GM18517 (cell line): ENCODE data around the gene SLTM.
"Not testable (repeated sequence)": the region's sequence is repeated elsewhere in the genome, so short reads cannot be mapped to it uniquely, and the experiment has no call there.

Experiments
- ATAC-seq: cut with Tn5 transposase; IDR thresholded peaks from one replicate; pipeline ENCODE4 v1.9.1; 2021; ENCODE audit warnings: mild to moderate bottlenecking, moderate library complexity; ENCODE audit not compliant: unreplicated experiment

Gene SLTM

DNA sequence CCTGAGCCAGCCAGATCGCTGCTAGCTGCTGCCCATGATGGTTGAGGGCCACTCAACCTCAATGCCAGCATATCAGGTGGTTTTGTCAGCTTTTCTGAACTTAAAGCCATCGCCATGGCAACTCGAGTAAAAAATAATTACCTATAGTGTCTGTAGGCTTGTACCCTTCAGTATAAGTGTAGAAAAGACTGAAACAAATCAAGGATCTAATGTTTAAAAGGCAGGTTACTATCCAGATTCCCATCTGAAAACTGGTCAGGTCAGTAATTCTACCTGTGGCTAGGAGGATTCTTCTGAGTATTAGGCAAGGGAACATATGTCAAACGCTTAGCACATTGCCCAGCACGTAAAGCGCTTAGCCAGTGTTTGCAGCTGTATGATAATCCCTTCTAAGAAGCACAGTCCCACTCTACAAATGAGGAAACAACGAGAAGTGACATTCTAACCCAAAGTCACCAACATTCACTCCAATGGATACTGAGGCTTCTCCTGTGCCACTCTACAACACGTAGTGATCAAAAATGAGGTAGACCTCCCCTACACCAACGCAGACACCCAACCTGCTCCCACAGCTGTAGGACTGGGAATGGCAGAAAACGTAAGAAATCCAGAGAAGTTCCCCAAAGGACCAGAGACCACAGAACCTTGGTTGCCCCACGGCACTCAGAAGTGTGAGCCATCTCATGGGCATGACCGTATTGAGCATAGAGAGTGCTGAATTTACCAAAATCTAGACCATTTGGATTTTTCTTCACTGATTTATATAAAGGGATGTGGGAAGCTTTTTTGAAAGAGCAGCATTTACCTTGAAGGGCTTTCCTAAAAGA is 55.3 kb downstream of the SLTM start:
- no peak for ATAC-seq

DNA sequence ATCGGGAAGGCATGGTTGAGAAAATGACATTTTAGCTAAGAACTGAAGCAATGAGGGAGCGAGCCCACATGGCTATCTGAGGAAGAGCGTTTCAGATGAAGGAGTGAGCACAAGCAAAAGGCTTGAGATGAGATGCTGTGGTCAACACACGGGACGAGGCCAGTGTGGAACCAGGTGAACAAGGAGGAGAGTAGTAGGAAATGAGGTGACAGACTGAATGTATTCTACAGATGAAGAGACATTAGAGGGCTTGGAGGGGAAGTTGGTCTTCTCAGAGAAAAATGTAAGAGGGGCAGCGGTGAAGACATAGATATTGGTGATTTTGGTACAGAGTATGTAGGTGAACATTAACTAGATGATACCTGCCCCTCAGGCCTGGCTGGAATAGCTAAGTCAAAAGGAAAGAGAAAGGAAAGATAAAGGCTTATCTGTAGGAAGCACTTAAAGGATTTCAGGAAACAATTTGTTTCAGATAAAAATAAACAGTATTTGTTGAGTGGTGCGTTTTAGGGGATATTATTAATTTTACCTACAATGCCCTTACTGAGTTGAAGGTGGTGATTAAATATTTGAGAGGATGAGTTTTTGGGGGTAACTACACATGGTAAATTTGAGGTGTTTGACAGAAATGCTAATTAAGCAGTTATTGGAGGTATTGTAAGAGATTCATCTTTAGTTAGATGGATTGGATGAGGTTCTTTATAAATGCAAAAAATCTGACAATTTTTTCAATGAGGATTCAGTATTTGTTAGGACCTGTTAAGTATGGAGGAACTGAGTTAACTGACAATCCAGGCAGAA is 57.0 kb downstream of the SLTM start:
- no peak for ATAC-seq

DNA sequence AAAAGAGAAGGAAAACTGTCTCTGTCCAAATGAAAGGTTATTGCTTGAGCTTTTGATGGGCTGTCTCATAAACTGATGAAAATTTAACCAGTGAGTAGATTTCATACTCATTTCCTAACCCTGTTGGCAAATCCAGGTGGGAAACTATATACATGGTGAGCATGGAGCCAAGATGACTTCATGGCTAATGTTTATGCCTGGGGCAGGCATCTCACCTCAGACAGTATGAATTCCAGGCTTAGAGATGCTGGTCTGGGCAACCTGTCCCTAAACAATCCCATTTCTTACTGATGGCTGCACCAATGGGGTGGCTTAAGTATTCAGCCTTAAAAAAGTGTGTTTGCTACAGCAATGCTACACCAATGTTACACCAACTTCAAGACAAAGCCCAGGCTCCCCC is 58.1 kb downstream of the SLTM start:
- ATAC-seq: no peak

DNA sequence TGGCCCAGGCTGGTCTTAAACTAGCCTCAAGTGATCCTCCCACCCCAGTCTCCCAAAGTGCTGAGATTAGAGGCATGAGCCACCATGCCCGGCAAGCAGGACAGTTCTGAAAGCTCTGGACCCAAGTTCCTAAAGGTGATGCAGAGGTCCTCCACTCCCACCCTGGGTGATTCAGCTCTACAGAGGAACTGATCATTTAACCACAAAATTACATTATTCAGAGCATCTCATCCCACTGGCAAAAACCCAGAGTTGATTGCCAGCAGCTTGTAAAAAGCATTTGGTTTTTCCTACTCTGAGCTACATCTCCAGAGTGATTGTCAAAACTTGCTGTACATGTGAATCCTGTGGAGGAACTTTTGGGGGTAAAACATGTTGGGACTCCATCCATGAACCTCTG is 60.2 kb downstream of the SLTM start:
- no peak for ATAC-seq

DNA sequence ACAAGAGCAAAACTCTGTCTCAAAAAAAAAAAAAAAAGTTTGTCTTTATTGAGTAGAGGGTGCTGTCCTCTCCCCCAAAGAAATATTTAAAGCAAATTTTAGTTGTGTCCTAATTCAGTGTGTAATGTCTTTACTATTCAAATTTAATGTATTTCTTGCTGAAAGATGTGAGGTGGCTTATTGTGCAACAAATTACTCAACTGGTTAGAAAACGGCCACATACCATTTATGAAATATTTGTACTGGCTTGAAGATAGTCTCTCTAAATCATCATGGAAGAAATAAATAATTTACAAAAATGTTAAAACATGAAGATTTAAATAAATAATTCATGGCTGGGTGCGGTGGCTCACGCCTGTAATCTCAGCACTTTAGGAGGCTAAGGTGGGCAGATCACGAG is 63.0 kb downstream of the SLTM start:
- ATAC-seq: no peak

DNA sequence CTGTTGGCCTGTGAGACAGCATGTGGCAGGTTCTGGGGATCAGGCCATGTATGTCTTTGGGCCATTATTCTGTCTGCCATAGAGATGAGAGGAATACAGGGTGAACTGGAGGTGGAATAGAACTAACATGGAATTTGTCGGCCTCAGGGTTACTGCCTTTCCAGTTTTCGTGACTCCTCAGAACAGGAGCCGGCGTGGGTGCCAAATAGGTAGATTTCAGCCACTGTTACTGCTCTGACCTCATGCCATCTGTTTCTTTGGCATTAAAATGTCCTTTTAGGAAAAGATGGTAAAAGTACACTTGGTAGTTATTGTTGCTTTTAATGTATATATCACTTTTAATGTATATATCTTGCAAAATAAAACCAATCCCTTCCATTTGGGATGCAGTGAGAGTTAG is 65.6 kb downstream of the SLTM start:
- ATAC-seq: no peak

DNA sequence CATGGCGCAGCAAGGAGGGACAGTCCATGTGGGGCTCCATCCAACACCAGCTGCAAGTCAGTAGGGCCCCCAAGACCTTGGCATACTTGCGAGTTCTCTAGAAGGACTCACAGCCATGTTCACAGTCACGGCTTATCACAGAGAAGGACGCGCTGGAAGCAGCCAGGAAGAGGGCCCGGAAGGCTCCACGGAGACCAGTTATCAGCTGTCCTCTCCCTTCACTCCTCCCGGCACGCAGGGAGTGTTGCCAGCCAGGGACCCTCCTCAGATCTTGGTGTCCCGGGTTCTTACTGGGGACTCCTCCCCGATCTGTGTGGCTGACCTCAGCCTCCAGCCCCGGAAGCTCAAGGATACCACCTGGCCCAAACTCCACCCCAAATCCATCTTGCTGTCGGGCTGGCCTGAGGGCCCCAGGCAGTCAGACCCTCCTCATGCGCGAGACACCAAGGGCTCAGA is 68.0 kb downstream of the SLTM start:
- ATAC-seq: no peak

- ATAC-seq: no peak
Observed at GRCh38 chr15:58864602-58865424, 68.7 kb downstream of the SLTM start.

DNA sequence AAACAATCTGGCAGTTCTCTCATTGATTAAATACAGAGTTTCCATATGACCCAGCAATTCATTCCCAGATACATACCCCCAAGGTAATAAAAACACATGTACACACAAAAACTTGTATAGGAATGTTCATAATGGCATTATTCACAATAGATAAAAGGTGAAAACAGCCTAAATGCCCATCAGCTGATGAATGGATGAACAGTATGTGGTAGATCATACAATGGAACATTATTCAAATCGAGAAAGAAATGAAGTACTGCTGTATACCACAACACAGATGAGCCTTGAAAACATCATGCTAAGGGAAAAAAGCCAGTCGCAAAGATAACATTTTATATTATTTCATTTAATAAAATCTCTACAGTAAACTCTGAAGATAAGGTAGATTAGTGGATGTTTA is 71.2 kb downstream of the SLTM start:
- ATAC-seq: no peak

- ATAC-seq: not testable (repeated sequence)
Observed at GRCh38 chr15:58856621-58857020, 76.9 kb downstream of the SLTM start.

DNA sequence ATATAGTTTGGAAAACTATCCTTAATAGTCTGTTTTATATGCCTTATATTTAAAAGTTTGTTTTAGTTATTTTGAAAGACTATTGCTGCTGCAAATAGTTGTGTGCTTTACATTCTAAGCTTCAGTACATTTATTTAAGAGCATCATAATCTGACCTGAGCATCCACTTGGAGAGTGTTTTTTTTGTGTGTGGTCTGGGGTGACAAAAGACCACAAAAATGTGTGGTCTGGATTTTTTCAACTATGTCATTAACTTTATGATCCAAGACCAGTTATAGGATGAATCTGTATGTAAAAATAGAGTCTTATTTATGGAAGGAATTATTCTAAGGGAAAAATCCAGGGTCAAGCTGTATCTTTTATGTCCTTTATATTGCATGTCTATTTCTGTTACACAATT is 77.4 kb downstream of the SLTM start:
- ATAC-seq: no peak

GRCh38 chr15:58854593-58854992 is 78.9 kb downstream of the SLTM start:
- ATAC-seq: no peak

- no peak for ATAC-seq
Observed at GRCh38 chr15:58852347-58852746, 81.1 kb downstream of the SLTM start.

DNA sequence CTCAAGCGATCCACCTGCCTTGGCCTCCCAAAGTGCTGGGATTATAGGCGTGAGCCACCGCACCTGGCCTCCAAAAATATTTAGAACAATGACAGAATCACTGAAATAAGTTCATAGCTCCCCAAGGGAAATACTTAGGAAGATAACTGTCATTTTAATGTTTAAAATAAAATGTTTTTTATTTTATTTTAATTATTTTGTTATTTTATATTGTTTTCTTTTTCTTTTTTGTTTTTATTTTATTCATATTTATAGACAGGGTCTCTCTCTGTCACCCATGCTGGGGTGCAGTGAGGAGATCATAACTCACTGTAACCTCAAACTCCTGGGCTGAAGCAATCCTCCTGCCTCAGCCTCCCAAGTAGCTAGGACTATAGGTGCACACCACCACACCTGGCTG is 82.3 kb downstream of the SLTM start:
- ATAC-seq: not testable (repeated sequence)

- ATAC-seq: no peak
Observed at GRCh38 chr15:58842713-58843396, 90.6 kb downstream of the SLTM start.

DNA sequence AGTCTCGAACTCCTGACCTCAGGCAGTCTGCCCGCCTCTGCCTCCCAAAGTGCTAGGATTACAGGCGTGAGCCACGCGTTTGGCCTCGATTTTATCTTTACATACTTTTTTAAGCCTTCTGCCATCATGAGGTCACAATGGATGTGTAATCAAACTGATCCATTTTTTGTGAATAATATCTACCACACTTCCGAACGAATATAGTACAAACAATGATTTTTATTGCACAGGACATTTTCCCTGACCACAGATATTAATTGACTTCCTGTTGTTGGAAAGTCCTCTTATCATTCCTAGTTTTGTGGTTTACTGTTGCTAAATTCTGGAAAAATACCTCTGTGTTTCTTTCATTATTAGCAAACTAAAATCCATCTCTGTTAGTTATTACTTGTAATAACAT is 93.4 kb downstream of the SLTM start:
- no peak for ATAC-seq

GRCh38 chr15:58839485-58839884 is 94.0 kb downstream of the SLTM start:
- no peak for ATAC-seq

DNA sequence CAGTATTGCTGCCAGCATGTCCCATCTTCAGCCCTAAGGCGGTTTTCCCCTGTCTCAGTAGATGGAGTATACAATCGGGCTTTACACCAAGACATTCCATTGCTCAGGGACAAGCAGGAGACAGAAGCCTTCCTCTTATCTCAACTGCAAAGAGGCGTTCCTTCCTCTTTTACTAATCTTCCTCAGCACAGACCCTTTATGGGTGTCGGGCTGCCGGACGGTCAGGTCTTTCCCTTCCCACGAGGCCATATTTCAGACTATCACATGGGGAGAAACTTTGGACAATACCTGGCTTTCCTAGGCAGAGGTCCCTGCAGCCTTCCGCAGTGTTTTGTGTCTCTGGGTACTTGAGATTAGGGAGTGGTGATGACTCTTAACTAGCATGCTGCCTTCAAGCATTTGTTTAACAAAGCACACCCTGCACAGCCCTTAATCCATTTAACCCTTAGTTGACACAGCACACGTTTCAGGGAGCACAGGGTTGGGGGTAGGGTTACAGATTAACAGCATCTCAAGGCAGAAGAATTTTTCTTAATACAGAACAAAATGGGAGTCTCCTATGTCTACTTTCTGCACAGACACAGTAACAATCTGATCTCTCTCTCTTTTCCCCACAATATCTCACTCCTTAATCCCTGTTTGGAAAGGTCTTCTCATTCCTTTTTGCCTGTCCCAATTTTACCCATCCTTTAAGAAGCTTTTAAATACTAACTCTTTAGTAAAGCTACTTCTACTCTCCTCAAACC is 99.6 kb downstream of the SLTM start:
- not testable (repeated sequence) for ATAC-seq

DNA sequence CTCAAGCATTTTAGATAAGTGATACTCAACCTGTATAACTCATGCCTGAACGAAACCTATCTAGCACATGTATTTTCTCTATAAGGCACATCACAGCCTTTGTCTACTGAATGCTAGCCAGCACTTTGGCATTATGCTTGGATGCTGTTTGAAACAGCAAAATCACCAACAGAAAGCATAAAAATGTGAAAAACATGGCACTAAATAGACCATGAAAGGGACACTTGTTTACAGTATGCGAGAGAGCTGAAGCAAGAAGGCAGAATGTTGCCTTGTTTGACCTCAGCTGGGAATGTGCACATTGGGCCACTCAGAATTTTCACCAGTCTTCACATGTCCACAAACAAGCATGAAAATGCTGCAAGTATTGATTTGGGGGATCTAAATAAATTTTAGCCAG is 102.9 kb downstream of the SLTM start:
- ATAC-seq: no peak
